Measurements from ENCODE around the gene ATP12A.
"Not testable (repeated sequence)": the region's sequence is repeated elsewhere in the genome, so short reads cannot be mapped to it uniquely, and the experiment has no call there.

ATP12A gene

GRCh38 chr13:24688950-24689349 is 8.7 kb downstream of the ATP12A start:
- DNase-seq = peak; percentile 32

GRCh38 chr13:24691381-24691780 is 11.2 kb downstream of the ATP12A start:
- no peak for DNase-seq

GRCh38 chr13:24692561-24692960 is 12.4 kb downstream of the ATP12A start:
- peak; percentile 88 for DNase-seq

- DNase-seq = peak; percentile 80
Observed at GRCh38 chr13:24693862-24694471, 13.8 kb downstream of the ATP12A start.

- no peak for DNase-seq
Observed at GRCh38 chr13:24694907-24695306, 14.7 kb downstream of the ATP12A start.

GRCh38 chr13:24698686-24699085 is 18.5 kb downstream of the ATP12A start:
- DNase-seq = no peak

- DNase-seq = no peak
Observed at GRCh38 chr13:24699541-24699940, 19.3 kb downstream of the ATP12A start.

GRCh38 chr13:24700539-24700938 is 20.3 kb downstream of the ATP12A start:
- DNase-seq = no peak

GRCh38 chr13:24706886-24707585 is 26.8 kb downstream of the ATP12A start:
- DNase-seq = no peak

- DNase-seq = no peak
Observed at GRCh38 chr13:24709186-24709913, 29.1 kb downstream of the ATP12A start.

- DNase-seq = no peak
Observed at GRCh38 chr13:24713022-24713421, 32.8 kb downstream of the ATP12A start.

GRCh38 chr13:24716011-24716410 is 35.8 kb downstream of the ATP12A start:
- no peak for DNase-seq

- no peak for DNase-seq
Observed at GRCh38 chr13:24716446-24716845, 36.2 kb downstream of the ATP12A start.

- DNase-seq = no peak
Observed at GRCh38 chr13:24717217-24717616, 37.0 kb downstream of the ATP12A start.

GRCh38 chr13:24718192-24718965 is 38.2 kb downstream of the ATP12A start:
- no peak for DNase-seq

- DNase-seq = no peak
Observed at GRCh38 chr13:24719139-24719538, 38.9 kb downstream of the ATP12A start.

- DNase-seq = no peak
Observed at GRCh38 chr13:24723206-24723605, 43.0 kb downstream of the ATP12A start.

- DNase-seq = no peak
Observed at GRCh38 chr13:24724714-24725113, 44.5 kb downstream of the ATP12A start.

- peak; percentile 4 for DNase-seq
Observed at GRCh38 chr13:24725379-24725778, 45.2 kb downstream of the ATP12A start.

- peak; percentile 77 for DNase-seq
Observed at GRCh38 chr13:24727731-24728601, 47.8 kb downstream of the ATP12A start.

GRCh38 chr13:24730873-24731567 is 50.8 kb downstream of the ATP12A start:
- not testable (repeated sequence) for DNase-seq

- no peak for DNase-seq
Observed at GRCh38 chr13:24734950-24735349, 54.7 kb downstream of the ATP12A start.
